ENCODE results near the gene SPOCK1. TPM values are rescaled to one million over a fixed set of nuclear protein-coding genes. Genes with fewer than 3 reads are reported as not detected.

Gene SPOCK1
- total and polyA plus RNA-seq, 10 donors, result 0.50 to 17.0 (median 6.6) TPM

DNA sequence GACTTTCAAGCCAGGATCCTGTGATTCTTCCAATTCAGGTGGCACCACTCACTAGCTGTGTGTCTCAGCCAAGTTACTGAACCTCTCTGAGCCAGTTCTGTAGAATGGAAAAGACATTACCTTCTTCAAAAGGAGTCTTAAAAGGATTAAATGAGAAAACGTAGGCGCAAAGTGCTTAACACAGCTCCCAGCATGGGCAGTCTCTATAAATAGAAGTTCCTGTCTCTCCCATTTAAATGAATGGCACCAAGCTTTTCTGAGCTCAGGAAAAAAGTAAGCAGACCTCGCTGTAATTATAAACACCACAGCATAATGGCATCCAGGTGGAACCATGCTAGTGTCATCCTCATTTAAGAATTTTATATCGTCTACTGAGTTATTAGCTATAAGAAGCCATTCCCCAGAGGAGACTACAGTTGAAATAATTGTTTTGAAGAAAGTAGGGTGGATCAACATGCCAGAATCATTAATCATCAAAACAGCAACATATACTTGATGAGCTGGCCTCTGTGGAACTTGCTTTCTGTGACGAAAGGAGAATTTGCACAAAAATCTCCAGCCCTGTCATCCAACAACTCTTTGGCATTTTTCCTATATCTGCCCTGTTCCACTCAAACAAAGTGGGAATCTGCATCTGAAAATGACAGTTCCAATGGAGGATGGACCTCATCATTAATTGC is 188.9 kb downstream of the SPOCK1 start:
- intact Hi-C loops (cut with DNase I; ENCODE audit: low total_unique reads), result no loop called here
- TF ChIP-seq CTCF (IDR thresholded peaks at IDR 0.05 in 8 of 11, conservative IDR thresholded peaks at IDR 0.05 in 3 of 11) (no peak), POLR2A (IDR thresholded peaks at IDR 0.05) (no peak), POLR2AphosphoS5 (IDR thresholded peaks at IDR 0.05) (no peak)
- H3K27ac ChIP-seq, result no peak overlapping the region
- peaks cover 0 to 2% (median 0%) of the 10 kb centered on the region in 7 donors for H3K27me3 ChIP-seq (replicated peaks in 1 of 7)
- H3K36me3 ChIP-seq, result no peaks in the 10 kb centered on the region
- H3K4me3 ChIP-seq, result no peak overlapping the region
- H3K4me1 ChIP-seq, result no peaks in the 10 kb centered on the region
- 51 to 67% (median 61%) methylated on average over 5 of the region's 5 CpGs for WGBS, 5 donors
- no peak for DNase-seq
- no peaks in the 10 kb centered on the region for H3K9me3 ChIP-seq

DNA sequence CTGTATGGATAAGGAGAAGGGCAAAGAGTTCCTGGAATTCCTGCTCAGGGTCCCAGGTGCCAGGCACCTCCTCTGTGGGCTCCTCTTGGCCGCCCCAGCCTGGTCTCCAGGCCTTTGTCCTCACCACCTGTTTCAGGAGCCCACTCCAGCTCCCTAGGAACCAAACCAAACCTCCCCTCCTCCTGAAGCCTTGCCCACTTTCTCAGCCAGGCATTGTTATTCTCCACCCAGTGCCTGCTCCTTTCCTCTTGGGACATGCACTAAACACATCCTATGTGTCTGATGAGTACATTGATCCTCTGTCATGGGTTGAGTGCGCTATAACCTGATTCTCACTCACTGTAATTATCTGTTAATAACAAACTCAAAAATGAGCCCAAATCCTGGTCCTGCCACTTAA is 189.8 kb downstream of the SPOCK1 start:
- Histone ChIP-seq H3K27me3 (replicated peaks in 1 of 7) (peaks cover 0 to 2% (median 0%) of the 10 kb centered on the region in 7 donors), H3K4me1 (no peaks in the 10 kb centered on the region), H3K36me3 (no peaks in the 10 kb centered on the region), H3K9me3 (no peaks in the 10 kb centered on the region), H3K27ac (no peak overlapping the region), H3K4me3 (no peak overlapping the region)
- intact Hi-C loops (cut with DNase I; ENCODE audit: low total_unique reads), result no loop called here
- no peak for TF ChIP-seq POLR2A (IDR thresholded peaks at IDR 0.05)
- 85 to 98% (median 95%) methylated on average over 2 of the region's 2 CpGs for WGBS, 5 donors
- DNase-seq, result no peak

DNA sequence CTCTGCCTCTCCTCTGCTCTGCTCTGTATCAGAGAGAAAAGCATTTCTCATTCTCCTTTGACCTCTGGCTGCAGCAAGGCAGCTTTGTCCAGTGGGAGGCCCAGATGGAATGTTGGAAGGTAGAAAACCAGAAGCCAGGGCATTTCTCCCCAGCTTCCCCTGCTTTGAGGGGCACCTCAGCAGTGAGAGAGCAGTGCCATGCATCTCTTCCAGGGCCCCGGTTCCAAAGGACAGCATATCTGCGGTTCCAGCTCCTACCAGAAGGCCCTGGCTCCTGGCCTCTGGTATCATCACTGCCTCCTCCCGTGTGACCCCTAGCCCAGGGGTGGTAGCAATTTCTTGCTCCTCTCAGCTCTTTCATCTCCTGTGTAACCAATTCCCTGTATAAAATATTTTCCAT is 190.8 kb downstream of the SPOCK1 start:
- intact Hi-C loops (cut with DNase I; ENCODE audit: low total_unique reads), result no loop called here
- TF ChIP-seq POLR2A (IDR thresholded peaks at IDR 0.05) (no peak), CTCF (IDR thresholded peaks at IDR 0.05 in 8 of 11, conservative IDR thresholded peaks at IDR 0.05 in 3 of 11) (no peak), POLR2AphosphoS5 (IDR thresholded peaks at IDR 0.05) (no peak)
- Histone ChIP-seq H3K4me1 (no peaks in the 10 kb centered on the region), H3K4me3 (no peak overlapping the region), H3K9me3 (no peaks in the 10 kb centered on the region), H3K27ac (no peak overlapping the region), H3K27me3 (replicated peaks in 1 of 7) (no peaks in the 10 kb centered on the region), H3K36me3 (no peaks in the 10 kb centered on the region)
- no peak for DNase-seq
- 82 to 94% (median 85%) methylated on average over 3 of the region's 3 CpGs for WGBS, 5 donors

- H3K4me3 ChIP-seq, result no peak overlapping the region
- H3K36me3 ChIP-seq, result no peaks in the 10 kb centered on the region
- H3K27me3 ChIP-seq (replicated peaks in 1 of 7), result no peaks in the 10 kb centered on the region
- no peaks in the 10 kb centered on the region for H3K9me3 ChIP-seq
- no peak overlapping the region for H3K27ac ChIP-seq
- intact Hi-C loops (cut with DNase I; ENCODE audit: low total_unique reads), result no loop called here
- WGBS, 5 donors, result 72 to 88% (median 86%) methylated on average over 3 of the region's 3 CpGs
- H3K4me1 ChIP-seq, result no peaks in the 10 kb centered on the region
- no peak for DNase-seq
- no peak for TF ChIP-seq CTCF (IDR thresholded peaks at IDR 0.05 in 8 of 11, conservative IDR thresholded peaks at IDR 0.05 in 3 of 11)
- TF ChIP-seq POLR2A (IDR thresholded peaks at IDR 0.05), result no peak
- TF ChIP-seq POLR2AphosphoS5 (IDR thresholded peaks at IDR 0.05), result no peak
These were observed 192.2 kb downstream of the SPOCK1 start for GRCh38 chr5:137306903-137307302.
